ENCODE results near the gene SAC3D1.

DNA sequence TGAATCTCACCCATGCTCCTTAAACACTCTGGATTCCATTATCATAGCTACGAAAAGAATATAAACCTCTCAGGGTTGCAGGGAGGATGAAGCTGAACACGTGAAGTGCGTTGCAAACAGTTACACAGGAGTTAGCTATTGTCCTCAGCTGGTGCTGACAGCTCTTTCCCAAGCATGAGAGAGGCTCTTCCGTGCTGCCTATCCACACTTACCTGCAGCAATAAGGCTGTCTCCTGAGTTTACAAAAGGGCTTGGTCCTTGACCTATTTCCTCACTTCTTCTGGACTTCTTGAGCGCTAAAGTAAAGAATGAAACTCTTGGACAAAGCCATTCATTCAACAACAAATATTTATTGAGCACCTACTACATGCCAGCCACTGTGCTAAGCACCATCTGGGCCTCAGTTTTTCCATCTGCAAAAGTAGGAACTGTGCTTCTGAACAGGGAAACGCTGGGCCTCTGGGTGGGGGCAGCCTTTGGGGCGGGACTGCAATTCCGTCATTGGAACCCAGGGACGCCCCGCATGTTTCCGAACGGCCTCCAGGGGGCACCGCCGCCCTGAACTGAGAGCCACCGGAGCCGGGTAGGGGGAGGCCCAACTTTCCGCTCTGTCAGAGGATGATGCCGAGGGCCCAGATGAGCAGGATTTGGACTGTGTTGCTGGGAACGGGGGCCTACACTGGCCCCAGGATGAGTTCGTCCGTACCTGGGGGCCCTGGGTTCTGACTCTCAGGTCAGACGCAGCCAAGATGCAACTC lies 27.7 kb upstream of the SAC3D1 start:
- TF ChIP-seq POLR2A (IDR thresholded peaks at IDR 0.05), result peak in 3 of 4 donors; percentile 36 to 67 (median 39)
- TF ChIP-seq, protein P1, sequence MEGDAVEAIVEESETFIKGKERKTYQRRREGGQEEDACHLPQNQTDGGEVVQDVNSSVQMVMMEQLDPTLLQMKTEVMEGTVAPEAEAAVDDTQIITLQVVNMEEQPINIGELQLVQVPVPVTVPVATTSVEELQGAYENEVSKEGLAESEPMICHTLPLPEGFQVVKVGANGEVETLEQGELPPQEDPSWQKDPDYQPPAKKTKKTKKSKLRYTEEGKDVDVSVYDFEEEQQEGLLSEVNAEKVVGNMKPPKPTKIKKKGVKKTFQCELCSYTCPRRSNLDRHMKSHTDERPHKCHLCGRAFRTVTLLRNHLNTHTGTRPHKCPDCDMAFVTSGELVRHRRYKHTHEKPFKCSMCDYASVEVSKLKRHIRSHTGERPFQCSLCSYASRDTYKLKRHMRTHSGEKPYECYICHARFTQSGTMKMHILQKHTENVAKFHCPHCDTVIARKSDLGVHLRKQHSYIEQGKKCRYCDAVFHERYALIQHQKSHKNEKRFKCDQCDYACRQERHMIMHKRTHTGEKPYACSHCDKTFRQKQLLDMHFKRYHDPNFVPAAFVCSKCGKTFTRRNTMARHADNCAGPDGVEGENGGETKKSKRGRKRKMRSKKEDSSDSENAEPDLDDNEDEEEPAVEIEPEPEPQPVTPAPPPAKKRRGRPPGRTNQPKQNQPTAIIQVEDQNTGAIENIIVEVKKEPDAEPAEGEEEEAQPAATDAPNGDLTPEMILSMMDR (IDR thresholded peaks at IDR 0.05), result peak; percentile 71 to 89 (median 86)
- TF ChIP-seq EP300 (IDR thresholded peaks at IDR 0.05), result no peak
